Measurements from ENCODE around the gene SLC9A8. TPM values are rescaled to one million over a fixed set of nuclear protein-coding genes. Genes with fewer than 3 reads are reported as not detected.
"Not testable (repeated sequence)": the region's sequence is repeated elsewhere in the genome, so short reads cannot be mapped to it uniquely, and the experiment has no call there.

SLC9A8 gene
- total and polyA plus RNA-seq, 3 experiments from 2014 or later, result 7.7 to 12.0 (median 11.5) TPM

DNA sequence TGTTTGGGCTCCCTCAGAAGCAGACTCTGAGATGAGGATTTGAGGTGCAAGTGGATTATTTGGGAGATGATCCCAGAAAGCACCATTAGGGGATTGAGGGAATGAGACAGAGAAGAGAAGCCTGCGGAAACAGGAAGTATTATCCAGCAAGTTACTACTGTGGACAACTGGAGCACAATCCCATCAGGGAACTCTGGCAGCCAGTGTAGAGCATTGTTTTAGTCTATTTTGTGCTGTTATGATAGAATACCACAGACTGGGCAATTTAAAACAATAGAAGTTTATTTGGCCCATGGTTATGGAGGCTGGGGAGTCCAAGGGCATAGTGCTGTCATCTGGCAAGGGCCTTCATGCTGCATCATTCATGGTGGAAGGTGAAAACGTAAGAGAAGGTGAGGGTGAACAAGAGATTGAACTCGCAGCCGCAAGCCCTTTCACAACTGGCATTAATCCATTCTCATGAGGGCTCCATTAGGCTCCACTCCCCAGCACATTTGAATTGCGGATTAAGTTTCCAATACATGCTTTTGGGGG lies 43.5 kb upstream of the SLC9A8 start:
- H3K4me3 ChIP-seq (ENCODE audit: low read length), result no peak overlapping the region
- ChIA-PET CTCF (no interaction called here), POLR2A (no interaction called here)
- Mint-ChIP-seq H3K27me3 (peaks cover 20 to 31% of the 10 kb centered on the region in 2 donors), H3K9me3 (no peaks in the 10 kb centered on the region), H3K27ac (peak overlapping the region in 2 of 8 donors; percentile 12 to 47), H3K4me3 (peak overlapping the region in 3 of 7 donors; percentile 13 to 53 (median 36)), H3K4me1 (peaks cover 19 to 25% (median 20%) of the 10 kb centered on the region in 3 donors), H3K36me3 (no peaks in the 10 kb centered on the region)
- no peak for DNase-seq
- no peaks in the 10 kb centered on the region for H3K36me3 ChIP-seq (ENCODE audit: insufficient read depth, low read length)
- H3K4me1 ChIP-seq (ENCODE audit: insufficient read depth, low read length), result peaks cover 28% of the 10 kb centered on the region
- H3K27ac ChIP-seq (ENCODE audit: low read depth, low read length), result no peak overlapping the region
- no peaks in the 10 kb centered on the region for H3K9me3 ChIP-seq (ENCODE audit: low read length)
- H3K27me3 ChIP-seq (ENCODE audit: insufficient read depth, low read length, poor library complexity, severe bottlenecking), result peaks cover 20% of the 10 kb centered on the region

DNA sequence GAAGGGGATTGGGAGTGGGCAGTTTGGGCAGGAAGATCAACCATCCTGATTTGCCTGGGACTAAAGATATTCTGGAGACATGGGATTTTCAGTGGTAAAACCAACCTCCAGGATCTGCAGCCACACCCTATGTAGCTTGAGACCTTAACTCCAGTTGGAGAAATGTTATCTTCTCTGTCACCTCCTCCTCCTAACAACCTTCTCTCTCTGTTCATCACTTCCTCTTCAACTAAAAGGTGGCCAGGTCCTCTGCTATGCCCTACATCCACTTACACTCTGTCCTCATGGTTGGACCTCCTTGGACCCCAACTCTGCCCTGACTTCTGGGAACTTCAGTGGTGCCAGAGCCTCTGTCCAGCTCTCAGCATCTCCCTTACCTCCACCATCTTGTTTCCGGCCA lies 42.0 kb upstream of the SLC9A8 start:
- H3K36me3 Mint-ChIP-seq, result no peaks in the 10 kb centered on the region
- peaks cover 19 to 25% (median 20%) of the 10 kb centered on the region in 3 donors for H3K4me1 Mint-ChIP-seq
- Histone ChIP-seq H3K9me3 (ENCODE audit: low read length) (no peaks in the 10 kb centered on the region), H3K4me1 (ENCODE audit: insufficient read depth, low read length) (peaks cover 28% of the 10 kb centered on the region), H3K36me3 (ENCODE audit: insufficient read depth, low read length) (no peaks in the 10 kb centered on the region), H3K4me3 (ENCODE audit: low read length) (no peak overlapping the region), H3K27ac (ENCODE audit: low read depth, low read length) (no peak overlapping the region), H3K27me3 (ENCODE audit: insufficient read depth, low read length, poor library complexity, severe bottlenecking) (peaks cover 20% of the 10 kb centered on the region)
- CTCF ChIA-PET, result interaction anchor here (0.7 kb wide), 1 partner anchor 233 kb away, joined by 3 read pairs; no protein-coding TSS in a partner anchor
- peak overlapping the region in 1 of 7 donors; percentile 43 for H3K4me3 Mint-ChIP-seq
- POLR2A ChIA-PET, result interaction anchor here (0.6 to 0.9 kb wide), 3 partner anchors 7 to 165 kb away, joined by 3 to 4 read pairs (median 3); no protein-coding TSS in a partner anchor
- H3K27ac Mint-ChIP-seq, result no peak overlapping the region
- H3K9me3 Mint-ChIP-seq, result no peaks in the 10 kb centered on the region
- DNase-seq, result no peak
- peaks cover 17 to 22% of the 10 kb centered on the region in 2 donors for H3K27me3 Mint-ChIP-seq

DNA sequence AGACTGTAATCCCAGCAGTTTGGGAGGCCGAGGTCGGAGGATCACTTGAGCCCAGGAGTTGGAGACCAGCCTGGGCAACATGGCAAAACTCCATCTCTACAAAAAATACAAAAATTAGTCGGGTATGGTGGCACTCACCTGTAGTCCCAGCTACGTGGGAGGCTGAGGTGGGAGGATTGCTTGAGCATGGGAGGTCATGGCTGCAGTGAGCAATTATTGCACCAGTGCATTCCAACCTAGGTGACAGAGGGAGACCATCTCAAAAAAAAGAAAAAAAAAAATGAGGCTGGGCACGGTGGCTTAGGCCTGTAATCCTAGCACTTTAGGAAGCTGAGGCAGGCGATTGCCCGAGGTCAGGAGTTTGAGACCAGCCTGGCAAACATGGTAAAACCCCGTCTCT lies 38.4 kb upstream of the SLC9A8 start:
- H3K4me3 Mint-ChIP-seq; CTCF ChIA-PET; H3K4me3 ChIP-seq (ENCODE audit: low read length); POLR2A ChIA-PET; H3K9me3 ChIP-seq (ENCODE audit: low read length); DNase-seq; H3K36me3 ChIP-seq (ENCODE audit: insufficient read depth, low read length); H3K27me3 Mint-ChIP-seq; H3K9me3 Mint-ChIP-seq; H3K36me3 Mint-ChIP-seq; H3K27ac Mint-ChIP-seq; H3K27ac ChIP-seq (ENCODE audit: low read depth, low read length): not testable (repeated sequence)
- Histone ChIP-seq H3K4me1 (ENCODE audit: insufficient read depth, low read length) (peaks cover 14% of the 10 kb centered on the region), H3K27me3 (ENCODE audit: insufficient read depth, low read length, poor library complexity, severe bottlenecking) (peaks cover 11% of the 10 kb centered on the region)
- peaks cover 9 to 13% (median 12%) of the 10 kb centered on the region in 3 donors for H3K4me1 Mint-ChIP-seq

DNA sequence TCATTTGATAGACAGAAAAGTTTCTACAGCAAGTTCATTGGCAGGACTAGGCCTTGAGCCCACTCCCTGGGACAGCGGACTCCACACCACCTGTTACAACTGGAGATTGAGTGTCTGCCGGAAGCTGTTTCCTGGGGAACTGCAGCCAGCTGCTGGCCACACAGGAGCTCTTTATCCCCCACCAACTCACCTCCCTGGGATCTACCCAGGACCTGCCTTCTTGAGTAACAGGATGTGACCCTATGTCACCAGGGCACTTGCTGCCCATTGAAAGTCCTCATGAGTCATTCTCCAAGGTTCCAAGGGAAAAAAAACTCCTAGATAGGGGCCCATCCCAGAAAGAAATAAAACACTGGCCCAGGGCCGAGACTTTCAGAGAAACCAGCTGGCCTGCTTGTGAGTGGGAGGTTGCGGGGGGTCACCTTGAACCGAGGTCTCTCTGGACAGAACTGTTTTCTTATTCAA lies 37.4 kb upstream of the SLC9A8 start:
- ChIA-PET POLR2A (no interaction called here), CTCF (no interaction called here)
- Mint-ChIP-seq H3K9me3 (no peaks in the 10 kb centered on the region), H3K27me3 (no peaks in the 10 kb centered on the region), H3K36me3 (no peaks in the 10 kb centered on the region), H3K27ac (peak overlapping the region in 2 of 8 donors; percentile 17 to 26), H3K4me1 (peaks cover 7 to 9% (median 8%) of the 10 kb centered on the region in 3 donors), H3K4me3 (no peak overlapping the region)
- no peak overlapping the region for H3K27ac ChIP-seq (ENCODE audit: low read depth, low read length)
- H3K27me3 ChIP-seq (ENCODE audit: insufficient read depth, low read length, poor library complexity, severe bottlenecking), result peaks cover under 1% of the 10 kb centered on the region
- peaks cover 8% of the 10 kb centered on the region for H3K4me1 ChIP-seq (ENCODE audit: insufficient read depth, low read length)
- H3K9me3 ChIP-seq (ENCODE audit: low read length), result no peaks in the 10 kb centered on the region
- no peaks in the 10 kb centered on the region for H3K36me3 ChIP-seq (ENCODE audit: insufficient read depth, low read length)
- H3K4me3 ChIP-seq (ENCODE audit: low read length), result no peak overlapping the region
- DNase-seq, result no peak

DNA sequence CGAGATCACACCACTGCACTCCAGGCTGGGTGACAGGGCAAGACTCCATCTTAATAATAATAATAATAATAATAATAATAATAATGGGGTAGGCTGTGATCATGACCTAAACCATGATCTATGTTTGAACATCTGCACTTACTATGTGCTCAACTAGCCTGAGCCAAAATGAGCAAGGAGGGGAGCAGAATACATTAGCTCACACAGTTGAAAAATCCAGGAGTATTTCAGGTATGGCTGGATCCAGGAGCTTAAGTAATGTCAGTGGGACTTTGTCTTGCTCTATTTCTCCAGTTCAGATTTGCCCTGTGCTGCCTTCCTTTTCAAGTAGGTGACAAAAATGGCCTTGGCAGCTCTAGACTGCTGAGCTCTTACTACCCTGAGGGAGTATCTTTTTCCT lies 32.7 kb upstream of the SLC9A8 start:
- ChIA-PET CTCF (no interaction called here), POLR2A (no interaction called here)
- no peak for DNase-seq
- H3K36me3 ChIP-seq (ENCODE audit: insufficient read depth, low read length), result no peaks in the 10 kb centered on the region
- no peaks in the 10 kb centered on the region for H3K9me3 Mint-ChIP-seq
- peaks cover 7 to 15% (median 9%) of the 10 kb centered on the region in 3 donors for H3K4me1 Mint-ChIP-seq
- no peak overlapping the region for H3K4me3 Mint-ChIP-seq
- H3K27me3 Mint-ChIP-seq, result peaks cover 0 to 1% of the 10 kb centered on the region in 2 donors
- no peak overlapping the region for H3K27ac Mint-ChIP-seq
- no peaks in the 10 kb centered on the region for H3K9me3 ChIP-seq (ENCODE audit: low read length)
- no peak overlapping the region for H3K27ac ChIP-seq (ENCODE audit: low read depth, low read length)
- no peaks in the 10 kb centered on the region for H3K27me3 ChIP-seq (ENCODE audit: insufficient read depth, low read length, poor library complexity, severe bottlenecking)
- H3K4me3 ChIP-seq (ENCODE audit: low read length), result no peak overlapping the region
- peaks cover 8% of the 10 kb centered on the region for H3K4me1 ChIP-seq (ENCODE audit: insufficient read depth, low read length)
- H3K36me3 Mint-ChIP-seq, result no peaks in the 10 kb centered on the region

DNA sequence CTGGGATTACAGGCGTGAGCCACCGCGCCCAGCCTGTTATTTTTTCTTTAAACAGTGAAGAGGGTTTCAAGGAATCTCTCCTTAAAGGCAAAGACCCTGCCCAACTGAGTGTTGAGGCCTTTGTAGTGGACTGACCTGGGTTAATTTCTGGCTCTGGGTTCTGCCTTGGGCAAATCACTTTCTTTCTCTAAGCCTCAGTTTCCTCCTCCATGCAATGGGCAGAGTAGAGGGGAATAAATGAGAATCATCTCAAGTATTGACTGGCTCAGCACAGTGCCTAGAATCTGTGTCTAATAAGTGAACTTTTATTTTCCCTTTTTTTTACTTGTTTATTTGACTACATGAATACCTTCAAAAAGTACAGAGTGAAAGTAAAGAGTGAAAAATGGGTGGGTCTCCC lies 31.0 kb upstream of the SLC9A8 start:
- H3K36me3 Mint-ChIP-seq, result no peaks in the 10 kb centered on the region
- Histone ChIP-seq H3K4me1 (ENCODE audit: insufficient read depth, low read length) (no peaks in the 10 kb centered on the region), H3K27me3 (ENCODE audit: insufficient read depth, low read length, poor library complexity, severe bottlenecking) (no peaks in the 10 kb centered on the region), H3K9me3 (ENCODE audit: low read length) (no peaks in the 10 kb centered on the region), H3K4me3 (ENCODE audit: low read length) (no peak overlapping the region), H3K27ac (ENCODE audit: low read depth, low read length) (no peak overlapping the region), H3K36me3 (ENCODE audit: insufficient read depth, low read length) (no peaks in the 10 kb centered on the region)
- H3K4me1 Mint-ChIP-seq, result peaks cover 2 to 7% (median 4%) of the 10 kb centered on the region in 3 donors
- H3K27me3 Mint-ChIP-seq, result peaks cover 0 to 1% of the 10 kb centered on the region in 2 donors
- H3K4me3 Mint-ChIP-seq, result no peak overlapping the region
- ChIA-PET POLR2A (no interaction called here), CTCF (no interaction called here)
- no peak for DNase-seq
- H3K9me3 Mint-ChIP-seq, result no peaks in the 10 kb centered on the region
- H3K27ac Mint-ChIP-seq, result peak overlapping the region in 1 of 8 donors; percentile 64

DNA sequence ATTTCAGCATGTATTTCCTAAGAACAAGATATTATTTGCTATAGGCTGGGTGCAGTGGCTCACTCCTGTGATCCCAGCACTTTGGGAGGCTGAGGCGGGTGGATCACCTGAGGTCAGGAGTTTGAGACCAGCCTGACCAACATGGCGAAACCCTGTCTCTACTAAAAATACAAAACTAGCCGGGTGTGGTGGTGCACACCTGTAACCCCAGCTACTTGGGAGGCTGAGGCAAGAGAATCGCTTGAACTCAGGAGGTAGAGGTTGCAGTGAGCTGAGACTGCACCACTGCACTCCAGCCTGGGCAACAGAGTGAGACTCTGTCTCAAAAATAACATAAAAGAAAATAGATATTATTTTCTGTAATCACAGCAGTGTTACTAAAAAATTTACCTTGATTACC lies 30.2 kb upstream of the SLC9A8 start:
- DNase-seq; H3K27me3 ChIP-seq (ENCODE audit: insufficient read depth, low read length, poor library complexity, severe bottlenecking); H3K36me3 ChIP-seq (ENCODE audit: insufficient read depth, low read length); H3K4me1 ChIP-seq (ENCODE audit: insufficient read depth, low read length); H3K4me3 ChIP-seq (ENCODE audit: low read length); H3K9me3 Mint-ChIP-seq; H3K4me3 Mint-ChIP-seq; H3K4me1 Mint-ChIP-seq; H3K27me3 Mint-ChIP-seq; H3K9me3 ChIP-seq (ENCODE audit: low read length); H3K27ac ChIP-seq (ENCODE audit: low read depth, low read length); H3K27ac Mint-ChIP-seq; CTCF ChIA-PET; H3K36me3 Mint-ChIP-seq; POLR2A ChIA-PET: not testable (repeated sequence)

DNA sequence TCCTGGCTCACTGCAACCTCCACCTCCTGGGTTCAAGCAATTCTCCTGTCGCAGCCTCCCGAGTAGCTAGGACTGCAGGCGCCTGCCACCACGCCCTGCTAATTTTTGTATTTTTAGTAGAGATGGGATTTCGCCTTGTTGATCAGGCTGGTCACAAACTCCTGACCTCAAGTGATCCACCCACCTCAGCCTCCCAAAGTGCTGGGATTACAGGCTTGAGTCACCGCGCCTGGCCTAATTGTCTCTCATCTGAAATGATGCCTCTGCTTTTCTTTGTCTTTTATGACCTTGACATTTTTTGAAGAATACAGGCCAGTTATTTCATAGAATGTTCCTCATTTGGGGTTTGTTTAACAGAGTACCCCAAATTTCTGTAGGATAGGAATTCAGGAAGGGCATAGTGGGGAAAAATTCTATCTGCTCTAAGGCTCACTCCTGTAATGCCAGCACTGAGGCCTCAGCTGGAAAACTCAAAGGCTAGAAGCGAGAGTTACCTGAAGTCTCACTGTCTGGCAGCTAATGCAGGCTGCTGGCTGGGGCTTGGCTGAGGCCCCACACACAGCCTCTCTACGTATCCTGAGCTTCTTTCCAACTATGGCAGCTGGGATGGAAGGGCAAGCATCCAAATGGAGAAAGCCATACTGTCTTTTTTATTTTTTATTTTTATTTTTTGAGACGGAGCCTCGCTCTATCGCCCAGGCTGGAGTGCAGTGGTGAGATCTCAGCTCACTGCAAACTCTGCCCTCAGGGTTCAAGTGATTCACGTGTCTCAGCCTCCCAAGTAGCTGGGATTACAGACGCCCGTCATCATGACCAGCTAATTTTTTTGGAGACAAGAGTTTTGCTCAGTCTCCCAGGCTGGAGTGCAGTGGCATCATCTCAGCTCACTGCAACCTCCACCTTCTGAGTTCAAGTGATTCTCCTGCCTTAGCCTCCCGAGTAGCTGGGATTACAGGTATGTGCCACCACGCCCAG lies 29.3 kb upstream of the SLC9A8 start:
- H3K9me3 Mint-ChIP-seq; H3K4me1 Mint-ChIP-seq; H3K4me3 Mint-ChIP-seq; CTCF ChIA-PET; H3K36me3 Mint-ChIP-seq; H3K9me3 ChIP-seq (ENCODE audit: low read length); POLR2A ChIA-PET; H3K36me3 ChIP-seq (ENCODE audit: insufficient read depth, low read length); H3K4me3 ChIP-seq (ENCODE audit: low read length); H3K27me3 ChIP-seq (ENCODE audit: insufficient read depth, low read length, poor library complexity, severe bottlenecking); H3K27ac ChIP-seq (ENCODE audit: low read depth, low read length); H3K27me3 Mint-ChIP-seq; H3K27ac Mint-ChIP-seq; DNase-seq; H3K4me1 ChIP-seq (ENCODE audit: insufficient read depth, low read length): not testable (repeated sequence)

Measured in CD8-positive, alpha-beta memory T cell (primary cell).